Kidney epithelial cell (primary cell): ENCODE measurements around the gene RAPGEF6. TPM values are rescaled to one million over a fixed set of nuclear protein-coding genes. Genes with fewer than 3 reads are reported as not detected.
"Not testable (repeated sequence)": the region's sequence is repeated elsewhere in the genome, so short reads cannot be mapped to it uniquely, and the experiment has no call there.

Experiments used
- DNase-seq: peaks from one replicate; pipeline ENCODE4 v3.0.0-alpha.2; 2010; ENCODE audit warnings: low read depth
- H3K27me3 ChIP-seq: 2 replicates; pipeline ENCODE4 v1.6.0; 2011; ENCODE audit warnings: low read length; ENCODE audit not compliant: control insufficient read depth, insufficient read depth
- H3K36me3 ChIP-seq: 2 replicates; pipeline ENCODE4 v1.5.1; 2011; ENCODE audit warnings: low read length; ENCODE audit not compliant: control insufficient read depth, insufficient read depth
- H3K4me3 ChIP-seq: 2 replicates; pipeline ENCODE4 v1.5.1; 2011; ENCODE audit warnings: low read depth, mild to moderate bottlenecking, control low read depth, low read length
- CTCF ChIP-seq: IDR thresholded peaks from 2 replicates; pipeline ENCODE4 v1.5.1; 2011; ENCODE audit warnings: mild to moderate bottlenecking, moderate library complexity, low read length, control low read depth, inconsistent platforms; ENCODE audit not compliant: insufficient read depth, poor library complexity, severe bottlenecking
- total RNA-seq: library from RNA; depleted of rRNA; stranded (reverse); fragments of >200 nt; gene quantifications from 2 replicates; pipeline ENCODE4 v1.2.3, GENCODE V29; 2015

RAPGEF6 gene
- total RNA-seq, 1 donor from 2014 or later = 10.0 TPM

GRCh38 chr5:131382407-131383395, 252.3 kb downstream of the RAPGEF6 start:
- peak; percentile 57 for TF ChIP-seq CTCF
- Histone ChIP-seq H3K4me3 (no peak overlapping the region), H3K36me3 (no peaks in the 10 kb centered on the region), H3K27me3 (no peaks in the 10 kb centered on the region)
- DNase-seq = no peak

DNA sequence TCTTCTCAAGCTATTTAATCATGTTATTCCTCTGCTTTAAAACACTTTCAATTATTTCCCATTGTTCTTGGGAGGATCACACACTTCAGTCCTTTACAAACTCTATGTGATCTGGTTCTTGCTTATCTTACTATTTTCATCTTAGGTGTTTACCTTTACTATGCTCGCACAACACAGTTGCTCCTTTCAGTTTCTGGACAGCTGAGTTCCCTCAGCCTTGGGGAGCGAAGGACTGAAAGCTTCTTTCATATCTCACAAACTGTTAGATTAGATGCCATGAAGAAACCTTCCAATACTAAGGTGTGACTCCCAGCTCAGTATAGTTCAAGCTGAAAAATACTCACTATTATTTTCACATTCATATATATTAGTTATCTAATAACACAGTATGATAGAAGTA, 253.3 kb downstream of the RAPGEF6 start:
- H3K27me3 ChIP-seq = no peaks in the 10 kb centered on the region
- no peak for TF ChIP-seq CTCF
- no peak for DNase-seq
- H3K36me3 ChIP-seq = no peaks in the 10 kb centered on the region
- no peak overlapping the region for H3K4me3 ChIP-seq

- DNase-seq = no peak
- H3K4me3 ChIP-seq = no peak overlapping the region
- no peak for TF ChIP-seq CTCF
Measured at GRCh38 chr5:131381021-131381420, 254.0 kb downstream of the RAPGEF6 start.

DNA sequence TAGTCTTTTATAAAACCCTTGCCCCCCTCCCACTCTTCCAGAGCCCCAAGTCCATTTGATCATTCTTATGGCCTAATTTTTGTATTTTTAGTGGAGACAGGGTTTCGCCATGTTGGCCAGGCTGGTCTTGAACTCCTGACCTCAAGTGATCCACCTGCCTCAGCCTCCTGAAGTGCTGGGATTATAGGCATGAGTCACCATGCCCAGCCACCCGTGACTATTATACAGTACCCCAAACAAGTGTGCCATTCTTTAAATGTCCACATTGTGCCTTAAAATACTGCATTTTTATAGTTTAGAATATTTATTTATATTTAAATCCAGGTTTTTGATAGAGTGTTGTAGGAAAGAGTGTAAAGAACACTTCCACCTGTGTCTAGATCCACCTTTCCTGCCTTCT, 254.8 kb downstream of the RAPGEF6 start:
- H3K27me3 ChIP-seq, H3K36me3 ChIP-seq, DNase-seq, H3K4me3 ChIP-seq: not testable (repeated sequence)

More at GRCh38 chr5:131381021-131381420, 254.0 kb downstream of the RAPGEF6 start:
- Histone ChIP-seq H3K27me3 (no peaks in the 10 kb centered on the region), H3K36me3 (no peaks in the 10 kb centered on the region)

- no peak overlapping the region for H3K4me3 ChIP-seq
- H3K36me3 ChIP-seq = no peaks in the 10 kb centered on the region
- DNase-seq = peak; percentile 66
- H3K27me3 ChIP-seq = no peaks in the 10 kb centered on the region
- TF ChIP-seq CTCF = no peak
Measured at GRCh38 chr5:131379723-131380122, 255.3 kb downstream of the RAPGEF6 start.

GRCh38 chr5:131378721-131379541, 256.1 kb downstream of the RAPGEF6 start:
- Histone ChIP-seq H3K27me3 (no peaks in the 10 kb centered on the region), H3K4me3 (no peak overlapping the region), H3K36me3 (no peaks in the 10 kb centered on the region)
- DNase-seq = no peak
- no peak for TF ChIP-seq CTCF
